HG03060 (cell line): ENCODE results near the gene PDK2.

Source experiments
- ATAC-seq: cut with Tn5 transposase; IDR thresholded peaks from one replicate; pipeline ENCODE4 v1.9.1; 2021; ENCODE audit warnings: low read depth, moderate number of reproducible peaks; ENCODE audit not compliant: unreplicated experiment

PDK2 gene

DNA sequence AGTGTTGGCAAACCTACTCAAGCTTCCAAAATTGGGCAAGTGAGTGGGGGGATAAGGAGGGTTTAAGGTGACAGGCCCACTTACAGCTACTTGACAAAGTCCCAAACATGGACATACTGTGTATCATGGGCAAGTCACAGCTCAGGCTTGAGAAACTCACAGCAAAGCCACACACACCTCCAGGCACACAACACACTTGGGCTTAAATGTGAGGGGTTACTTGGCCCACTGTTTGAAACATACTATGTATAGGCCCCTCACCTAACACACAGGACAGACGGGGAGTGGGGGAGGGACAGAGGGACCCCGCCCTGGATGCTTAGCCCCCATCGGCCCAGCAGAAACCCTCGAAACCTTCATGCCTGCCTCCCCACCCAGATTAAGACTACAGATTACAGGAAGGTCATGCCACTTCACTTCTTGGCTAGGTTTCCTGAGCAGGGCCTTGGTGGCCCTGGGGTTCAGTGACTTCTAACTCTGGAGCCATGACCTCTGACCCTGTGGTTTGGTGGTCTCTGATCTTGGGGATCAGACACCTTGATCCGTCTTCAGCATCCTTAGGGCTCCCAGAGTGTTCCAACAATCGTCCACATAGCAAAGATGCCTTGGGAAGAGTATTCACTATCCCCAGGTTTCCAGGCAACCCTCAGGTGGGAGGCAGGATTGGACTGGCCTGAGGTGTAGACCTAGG is 37.1 kb downstream of the PDK2 start:
- no peak for ATAC-seq

DNA sequence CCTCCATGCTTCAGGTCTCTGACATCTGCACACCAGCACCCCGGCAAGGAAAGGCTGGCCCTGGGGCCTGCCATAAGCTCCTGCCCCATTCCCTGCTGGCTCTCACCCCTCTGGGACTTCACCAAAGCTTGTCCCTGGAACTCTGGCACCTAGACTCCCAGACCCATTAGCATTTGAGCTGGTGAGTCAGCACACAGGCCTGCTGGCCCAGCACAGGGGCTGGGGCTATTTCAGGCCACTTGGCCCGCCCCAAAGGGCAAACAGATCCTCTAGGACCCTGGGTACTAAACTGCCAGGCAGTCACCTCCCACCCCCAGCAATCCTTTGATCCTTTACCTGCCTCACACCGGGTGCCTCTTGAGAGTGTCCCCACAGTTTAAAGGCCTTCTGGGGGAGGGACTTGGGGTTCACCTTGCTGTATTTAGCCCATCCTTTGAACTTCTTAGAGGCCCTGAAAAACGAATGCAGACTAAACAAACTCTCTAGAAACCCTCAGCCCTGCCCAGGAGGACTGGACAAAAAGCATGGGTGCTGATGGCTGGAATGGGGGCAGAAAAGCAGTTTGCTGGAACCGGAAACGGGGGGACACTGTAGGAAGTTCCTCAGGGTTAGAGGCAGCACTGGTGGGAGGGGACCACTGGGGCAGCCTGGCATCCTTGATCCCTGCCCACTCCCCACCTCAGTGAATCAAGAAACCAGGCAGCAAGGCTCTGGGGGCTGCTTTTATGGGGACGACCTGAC is 38.0 kb downstream of the PDK2 start:
- no peak for ATAC-seq

DNA sequence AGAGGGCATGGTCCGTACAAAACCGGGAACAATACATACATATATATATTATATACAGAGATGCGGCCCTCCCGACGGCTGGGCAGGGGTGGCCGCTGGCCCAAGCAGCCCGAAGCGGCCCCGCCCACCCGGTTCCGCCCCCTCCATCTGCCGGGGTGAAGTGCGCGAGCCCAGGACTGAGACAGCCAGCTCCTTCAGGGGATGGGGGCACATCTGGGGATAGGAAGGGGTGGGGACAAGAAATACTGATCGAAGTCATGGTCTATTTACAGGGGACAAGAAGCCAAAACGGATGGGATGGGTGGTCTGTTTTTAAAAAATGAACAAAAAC is 38.6 kb downstream of the PDK2 start:
- ATAC-seq: no peak

GRCh38 chr17:50134206-50135110 is 39.3 kb downstream of the PDK2 start:
- no peak for ATAC-seq

DNA sequence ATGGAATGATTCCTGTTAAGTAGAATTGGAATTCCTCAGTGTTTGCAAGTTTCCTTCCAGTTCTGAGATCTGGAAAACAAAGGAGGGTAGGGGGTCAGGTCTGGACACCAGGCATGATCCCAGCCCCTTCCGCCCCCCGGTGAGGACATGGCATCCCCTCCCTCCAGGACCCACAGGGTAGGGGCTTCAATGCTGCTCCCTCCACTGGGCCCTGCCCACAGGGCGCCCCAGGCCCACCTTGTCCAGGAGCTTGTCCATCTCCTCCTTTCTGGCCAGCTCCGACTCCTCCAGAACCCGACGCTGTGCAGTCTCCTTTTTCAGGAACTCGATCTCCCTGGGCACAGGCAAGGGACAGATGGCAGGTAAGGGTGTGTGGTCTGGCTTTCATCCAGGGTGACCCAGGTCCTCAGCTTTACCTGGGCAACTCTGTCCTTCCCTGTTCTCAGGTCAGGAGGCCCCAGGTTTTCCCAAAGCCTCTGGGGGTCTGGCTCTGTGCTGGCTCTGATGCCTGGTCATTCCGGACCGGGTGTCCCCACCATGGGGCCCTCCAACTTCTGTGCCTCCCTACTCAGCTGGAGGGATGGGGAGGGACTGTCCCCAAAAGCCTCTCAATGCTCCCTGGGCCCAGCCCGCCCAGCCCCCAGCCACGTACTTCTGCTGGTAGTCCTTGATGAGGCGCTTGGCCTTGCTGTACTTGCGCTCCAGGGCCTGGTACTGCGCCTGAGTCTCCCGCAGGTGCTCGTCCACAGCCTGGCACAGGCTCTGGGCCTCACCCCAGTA is 40.4 kb downstream of the PDK2 start:
- no peak for ATAC-seq

DNA sequence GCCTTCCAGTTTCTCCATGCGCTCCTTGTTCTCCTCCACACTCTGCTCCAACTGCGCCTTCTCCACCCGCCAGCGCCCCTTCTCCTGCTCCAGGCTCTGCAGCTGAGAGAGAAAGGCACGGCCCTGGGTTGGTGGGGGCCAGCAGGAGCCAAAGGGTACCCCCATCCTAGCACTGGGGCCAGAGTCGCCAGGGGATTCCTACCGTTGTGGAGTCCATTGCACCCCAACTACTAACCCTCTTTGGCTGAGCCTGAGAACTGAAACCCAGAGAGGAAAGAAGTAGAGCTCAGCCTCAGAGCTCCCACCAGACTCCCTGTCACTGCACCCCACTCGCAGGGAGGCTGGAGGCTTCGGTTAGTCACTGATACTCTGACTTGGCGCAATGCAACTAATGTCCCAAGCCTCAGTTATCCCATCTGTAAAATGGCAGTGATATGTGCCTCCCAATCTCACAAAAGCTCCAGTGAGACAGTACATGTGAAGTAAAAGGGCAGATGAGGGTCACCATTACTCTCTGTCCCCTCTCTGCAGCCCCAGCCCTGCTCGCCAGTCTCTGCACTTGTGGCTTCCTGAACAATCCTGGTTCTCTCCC is 41.0 kb downstream of the PDK2 start:
- no peak for ATAC-seq

GRCh38 chr17:50137042-50137441 is 41.9 kb downstream of the PDK2 start:
- no peak for ATAC-seq

GRCh38 chr17:50139185-50139783 is 44.1 kb downstream of the PDK2 start:
- no peak for ATAC-seq

DNA sequence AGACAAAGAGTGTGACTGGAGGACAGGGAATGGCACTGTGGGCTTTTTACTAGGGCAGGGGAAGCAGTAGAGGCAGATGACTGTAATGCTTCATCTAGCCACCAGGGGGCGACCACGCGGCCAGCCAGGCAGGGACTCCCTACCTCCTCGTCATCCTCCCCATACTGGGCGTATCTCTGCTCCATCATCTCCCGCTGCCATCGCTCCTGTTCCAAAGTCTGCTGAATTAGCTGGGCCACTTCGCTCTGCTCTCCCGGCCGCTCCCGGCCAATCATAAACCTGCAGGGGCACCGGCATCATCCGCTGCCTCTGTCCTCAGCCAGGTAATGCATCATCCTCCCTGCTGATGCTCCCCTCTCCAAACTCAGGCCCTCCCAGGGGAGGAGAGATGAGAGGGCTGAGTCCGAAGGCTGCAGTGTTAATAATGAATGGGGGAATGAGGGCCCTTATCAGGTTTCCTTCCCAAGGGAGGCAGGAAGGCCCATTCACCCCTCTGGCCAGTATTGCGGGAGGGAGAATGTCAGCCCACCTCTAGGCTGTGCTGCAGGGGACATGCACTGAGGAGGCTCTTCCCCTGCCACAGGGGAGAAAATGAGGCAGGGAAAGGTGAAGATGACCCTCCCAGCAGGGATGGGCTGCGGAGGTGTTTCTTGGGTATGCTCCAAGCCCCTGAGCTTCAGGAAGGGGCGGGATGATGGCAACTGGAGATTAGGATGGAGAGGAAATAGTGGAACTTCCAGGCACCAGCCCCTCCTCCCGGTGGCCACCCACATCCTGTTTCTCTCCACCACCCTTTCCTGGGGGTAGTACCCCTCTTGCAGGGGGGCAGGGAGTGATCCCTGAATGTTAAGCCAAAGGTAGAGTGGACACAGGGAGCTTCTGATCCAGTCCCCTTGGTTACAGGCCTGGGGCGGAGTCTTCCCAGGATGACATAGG is 45.1 kb downstream of the PDK2 start:
- no peak for ATAC-seq

DNA sequence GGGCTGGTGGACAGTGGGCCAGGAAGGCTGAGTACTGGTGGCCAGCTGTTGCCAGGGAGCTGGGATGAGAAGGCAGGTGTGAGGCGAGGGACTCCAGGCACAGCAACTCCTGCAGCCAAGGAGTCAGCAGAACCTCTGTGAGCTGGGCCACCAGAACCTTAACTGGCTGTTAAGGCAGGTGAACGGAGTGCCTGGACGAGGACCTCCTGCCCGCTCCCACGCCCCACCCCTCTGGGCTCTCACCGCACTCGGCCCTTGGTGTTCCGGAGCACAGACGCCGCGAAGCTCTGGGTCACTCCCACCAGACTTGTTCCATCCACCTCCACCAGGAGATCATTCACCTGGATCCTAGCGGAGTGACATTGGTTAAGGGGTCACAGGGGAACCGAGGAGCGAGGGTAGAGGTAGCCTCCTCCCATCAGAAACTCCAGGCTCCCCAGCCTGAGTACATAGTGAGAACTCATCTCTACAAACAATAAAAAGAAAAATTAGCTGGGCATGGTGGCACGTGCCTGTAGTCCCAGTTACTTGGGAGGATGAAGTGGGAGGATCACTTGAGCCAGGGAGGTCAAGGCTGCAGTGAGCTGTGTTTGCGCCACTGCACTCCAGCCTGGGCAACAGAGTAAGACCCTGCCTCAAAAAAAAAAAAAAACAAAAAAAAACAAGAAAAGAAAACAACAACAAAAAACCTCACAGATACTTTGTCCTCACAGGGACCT is 46.0 kb downstream of the PDK2 start:
- no peak for ATAC-seq

DNA sequence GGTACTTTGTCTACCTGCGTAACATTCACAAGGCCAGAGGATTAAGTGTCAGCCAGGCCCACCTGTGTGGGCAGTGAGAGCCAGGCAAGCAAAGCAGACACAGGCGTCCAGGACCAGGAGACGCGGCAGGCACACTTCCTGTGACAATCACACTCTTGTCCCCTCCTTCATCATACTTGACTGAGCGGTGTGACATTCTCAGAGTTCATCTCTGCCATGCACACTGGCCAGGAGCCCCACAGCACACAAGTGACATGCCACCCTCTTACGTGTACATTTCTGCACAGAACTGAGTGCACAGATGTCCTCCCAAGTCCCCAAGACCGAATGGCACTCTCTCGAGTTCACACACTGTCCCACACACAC is 46.6 kb downstream of the PDK2 start:
- no peak for ATAC-seq

DNA sequence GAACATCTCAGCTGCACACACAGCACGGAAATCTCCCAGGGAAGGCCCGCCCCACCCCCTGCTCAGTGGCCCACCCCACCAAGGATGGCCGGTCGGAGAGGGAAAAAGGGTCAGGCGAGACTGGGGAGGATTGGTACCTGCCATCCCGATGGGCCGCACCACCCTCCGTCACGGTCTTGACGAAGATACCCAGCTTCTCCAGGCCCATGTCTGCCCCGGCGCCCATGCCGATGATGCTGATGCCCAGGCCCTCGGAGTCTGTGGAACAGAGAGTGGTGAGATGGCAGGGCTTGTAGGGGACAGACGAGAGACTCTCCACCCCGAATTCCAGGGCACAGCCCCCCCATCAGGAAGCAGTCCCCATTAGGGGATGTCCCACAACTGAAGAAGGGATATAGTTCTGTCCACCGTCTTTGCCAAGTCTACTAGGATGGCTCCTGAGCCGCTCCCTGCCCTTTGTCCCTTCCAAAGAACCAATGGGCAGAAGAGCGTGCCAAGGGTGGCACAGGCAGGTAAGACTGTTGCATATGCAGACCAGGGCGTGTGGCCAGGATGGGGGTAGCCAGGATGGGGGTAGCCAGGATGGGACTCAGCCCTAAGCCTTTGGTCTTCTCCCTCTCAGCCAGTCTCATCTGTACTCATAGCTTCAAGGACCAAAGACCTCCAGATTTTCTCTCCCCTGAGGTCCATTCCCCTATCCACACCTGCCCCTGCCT is 48.5 kb downstream of the PDK2 start:
- no peak for ATAC-seq

GRCh38 chr17:50144355-50144754 is 49.2 kb downstream of the PDK2 start:
- no peak for ATAC-seq

DNA sequence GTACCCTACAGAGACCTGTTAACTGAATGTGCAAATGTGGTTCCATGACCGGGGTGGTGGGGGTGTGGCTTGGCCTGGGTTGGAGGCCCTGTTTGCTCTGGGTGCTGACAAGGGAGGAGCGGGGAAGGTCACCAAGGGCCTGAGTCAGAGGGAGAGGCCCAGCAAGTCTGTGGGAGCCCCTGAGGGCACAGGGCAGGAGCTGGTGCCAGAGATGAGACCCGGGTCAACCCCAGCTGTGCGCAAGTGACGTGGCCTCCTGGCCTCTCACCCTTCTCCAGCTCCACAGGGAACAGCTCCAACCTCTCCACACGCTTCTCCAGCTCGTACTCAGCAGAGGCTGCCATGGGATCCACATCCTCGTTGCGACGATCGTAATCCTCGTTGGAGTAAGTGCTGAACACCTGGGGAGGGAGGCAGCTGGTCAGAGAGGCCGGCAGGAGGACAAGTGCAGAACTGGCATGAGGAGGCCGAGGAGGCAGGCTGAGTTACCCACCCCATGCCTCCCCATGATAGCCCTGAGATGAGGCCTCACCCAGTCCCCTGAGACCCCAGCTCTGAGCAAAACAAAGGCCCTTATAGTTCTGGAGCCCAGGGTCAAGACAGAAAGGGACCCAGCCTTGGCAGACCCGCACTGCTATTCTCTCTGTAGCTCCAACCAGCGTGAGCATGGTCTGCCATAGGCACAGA is 49.8 kb downstream of the PDK2 start:
- no peak for ATAC-seq

DNA sequence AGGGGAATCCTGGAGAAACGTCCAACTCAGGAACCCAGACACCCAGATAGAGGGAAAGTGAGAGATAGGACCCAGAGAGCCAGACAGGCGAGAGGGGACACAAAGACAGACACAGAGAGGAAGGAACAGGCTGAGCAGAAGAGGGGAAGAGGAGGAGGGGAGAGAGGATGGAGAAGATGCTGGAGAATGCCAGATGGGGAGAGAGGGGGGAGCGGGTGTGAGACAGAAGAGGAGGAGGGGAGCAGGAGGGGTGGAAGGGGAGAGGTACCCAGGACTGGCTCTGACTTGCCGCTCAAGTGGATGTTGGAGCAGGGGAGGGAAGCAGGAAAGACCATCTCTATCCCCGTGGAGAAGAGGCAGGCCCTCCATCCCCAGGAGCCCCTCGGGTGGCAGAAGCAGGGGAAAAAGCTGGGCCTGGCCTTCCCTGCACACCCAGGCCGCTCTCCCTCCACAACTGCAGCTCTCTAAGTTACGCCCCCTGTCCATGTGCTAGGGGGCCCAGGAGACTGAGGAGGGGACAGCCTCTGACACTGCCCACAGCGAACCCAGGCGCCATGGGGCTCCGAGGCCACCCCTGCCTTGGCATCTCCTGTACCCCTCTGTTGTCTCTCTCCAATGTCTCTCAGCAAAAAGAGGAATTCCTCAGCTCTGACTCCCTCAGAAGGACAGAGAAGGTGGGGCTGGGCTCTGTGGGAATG is 50.5 kb downstream of the PDK2 start:
- ATAC-seq: no peak

- ATAC-seq: no peak
Measured at GRCh38 chr17:50146230-50146926, 51.2 kb downstream of the PDK2 start.
